A549 (cell line): ENCODE results near the gene ADCY10. TPM values are rescaled to one million over a fixed set of nuclear protein-coding genes. Genes with fewer than 3 reads are reported as not detected.

Experiments used
- ATAC-seq, 2 experiments: fragments of 200-7000 bp in 1 of 2; fragments of >200 bp in 1 of 2; cut with Nextera tagmentation in 1 of 2; cut with Tn5 transposase in 1 of 2; 3 replicates each; pipeline versions ENCODE4 v1.8.0 to v1.9.1; 2018 to 2020; ENCODE audit warnings: mild to moderate bottlenecking in 1 of 2, moderate library complexity in 1 of 2
- CTCF ChIA-PET: fragments of 300-600 bp; sonication (Branson Sonifier 250); formaldehyde crosslinking; extraction: SDS; loops from one replicate; lab custom pipeline; 2021; ENCODE audit warnings: antibody characterized with exemption, inconsistent platforms; lab: Yijun Ruan, JAX
- POLR2A ChIA-PET: fragments of 350-600 bp; formaldehyde crosslinking; extraction: SDS; loops from one replicate; lab custom pipeline; 2021; ENCODE audit warnings: antibody characterized with exemption, inconsistent platforms; lab: Yijun Ruan, JAX
- DNase-seq, 2 experiments: peaks; one replicate each; pipeline versions ENCODE4 v3.0.0 to v3.0.0-alpha.2; 2011 to 2016; ENCODE audit warnings: low read depth in 1 of 2, low spot score in 1 of 2
- FAIRE-seq: peaks from 2 replicates; lab custom pipeline; 2011; peaks lifted over from hg19 to GRCh38; lab: Jason Lieb, UNC
- H3K27ac ChIP-seq, 2 experiments: fragments of >200 bp; sonication (Bioruptor Twin); formaldehyde crosslinking; 3 replicates each; pipeline ENCODE4 v1.5.1; 2016 to 2017
- H3K4me1 ChIP-seq: fragments of >200 bp; sonication (Bioruptor Twin); formaldehyde crosslinking; 3 replicates; pipeline ENCODE4 v1.6.1; 2016
- H3K4me2 ChIP-seq: fragments of >200 bp; sonication (Bioruptor Twin); formaldehyde crosslinking; 3 replicates; pipeline ENCODE4 v1.6.1; 2016
- H3K4me3 ChIP-seq: fragments of >200 bp; sonication (Bioruptor Twin); formaldehyde crosslinking; 3 replicates; pipeline ENCODE4 v1.5.1; 2016
- H3K9me3 ChIP-seq: fragments of >200 bp; sonication (Bioruptor Twin); formaldehyde crosslinking; 3 replicates; pipeline ENCODE4 v1.6.1; 2016
- CEBPB ChIP-seq, 2 experiments: fragments of >200 bp in 1 of 2; sonication (Bioruptor Twin) in 1 of 2; formaldehyde crosslinking in 1 of 2; IDR thresholded peaks; 2 replicates each; pipeline ENCODE4 v1.6.1; 2012 to 2016
- EP300 ChIP-seq, 2 experiments: fragments of >200 bp; sonication (Bioruptor Twin); formaldehyde crosslinking; IDR thresholded peaks; 2 replicates in 1 of 2; 3 replicates in 1 of 2; pipeline ENCODE4 v1.6.1; 2016 to 2017
- ESRRA ChIP-seq: fragments of 150-350 bp; IDR thresholded peaks from 2 replicates; pipeline ENCODE4 v1.6.1; 2014; ENCODE audit warnings: mild to moderate bottlenecking, low read length, borderline replicate concordance
- MAFK ChIP-seq: fragments of 450-650 bp; IDR thresholded peaks from 2 replicates; pipeline ENCODE4 v1.6.1; 2014; ENCODE audit not compliant: partially characterized antibody
- RFX5 ChIP-seq: fragments of 450-650 bp; IDR thresholded peaks from 2 replicates; pipeline ENCODE4 v1.7.1; 2014; ENCODE audit warnings: antibody characterized with exemption, mild to moderate bottlenecking, moderate library complexity
- RNF2 ChIP-seq: fragments of 200-600 bp; sonication (generic); IDR thresholded peaks from 2 replicates; pipeline ENCODE4 v1.6.1; 2016; ENCODE audit warnings: low read depth, mild to moderate bottlenecking, antibody characterized with exemption, moderate library complexity, borderline replicate concordance
- USF2 ChIP-seq: fragments of 450-650 bp; IDR thresholded peaks from 2 replicates; pipeline ENCODE4 v1.6.1; 2014; ENCODE audit warnings: antibody characterized with exemption
- ZC3H11A ChIP-seq: fragments of 450-650 bp; IDR thresholded peaks from 2 replicates; pipeline ENCODE4 v1.6.1; 2014; ENCODE audit warnings: antibody characterized with exemption, mild to moderate bottlenecking
- WGBS: methylation state at CpG from one replicate; pipeline ENCODE4 v1.1.6; 2017; ENCODE audit errors: missing lambda C conversion rate; 5-methylcytosine and 5-hydroxymethylcytosine counted together
- polyA plus RNA-seq, 4 experiments: library from polyadenylated mRNA; depleted of rRNA in 3 of 4; stranded (reverse); fragments of >200 nt; fragmentation: RNase III in 1 of 4; extraction: RNeasy Plus Mini Kit Qiagen cat#74134 plus additional on column Dnase treatment in 1 of 4; gene quantifications; 2 replicates in 3 of 4; 3 replicates in 1 of 4; pipeline ENCODE4 v1.2.3, GENCODE V29; 2011 to 2017
- TF ChIP-seq, protein P1 (sequence below): fragments of 200-600 bp; sonication (generic); IDR thresholded peaks from 2 replicates; pipeline ENCODE4 v1.6.1; 2016; ENCODE audit warnings: antibody characterized with exemption, mild to moderate bottlenecking, moderate library complexity
- TF ChIP-seq, protein P2 (sequence below): fragments of 150-350 bp; IDR thresholded peaks from 2 replicates; pipeline ENCODE4 v1.6.1; 2014; ENCODE audit warnings: low read depth, mild to moderate bottlenecking, low read length
- TF ChIP-seq, protein P3 (sequence below): fragments of 250-450 bp; sonication (Bioruptor Pico); IDR thresholded peaks from 2 replicates; pipeline ENCODE4 v1.5.0; 2021; ENCODE audit warnings: mild to moderate bottlenecking, moderate library complexity, borderline replicate concordance

The ADCY10 gene
- polyA plus RNA-seq, 2 of the 4 experiments (the other 2 are of a cell fraction): 0.03 to 0.18 TPM

DNA sequence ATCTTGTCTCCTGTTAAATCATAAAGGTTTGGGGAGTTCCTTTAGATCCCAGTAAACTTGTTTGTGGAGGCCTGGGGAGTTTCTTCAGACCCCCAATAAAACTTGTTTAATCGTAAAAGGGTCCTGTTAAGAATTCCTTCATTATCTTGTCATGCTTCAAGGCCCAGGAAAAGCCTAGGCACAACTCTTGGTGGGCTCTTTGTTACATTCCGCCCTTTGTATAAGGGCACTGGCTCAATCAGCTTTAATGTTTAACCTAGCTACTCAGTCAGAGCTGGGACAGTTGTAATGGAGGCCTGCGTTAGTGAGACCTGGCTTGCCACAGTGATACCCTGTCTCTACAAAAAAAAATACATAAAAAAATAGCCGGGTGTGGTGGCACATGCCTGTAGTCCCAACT lies 115.0 kb downstream of the ADCY10 start:
- no peak overlapping the region for H3K27ac ChIP-seq
- ATAC-seq: no peak
- 90% methylated on average over 4 of the region's 4 CpGs for WGBS
- no peaks in the 10 kb centered on the region for H3K9me3 ChIP-seq
- H3K4me3 ChIP-seq: no peak overlapping the region
- DNase-seq: no peak
- FAIRE-seq: no peak
- peaks cover 36% of the 10 kb centered on the region for H3K4me1 ChIP-seq
- ChIA-PET CTCF (interaction anchor here (1.1 kb wide), 1 partner anchor 111 kb away, joined by 3 read pairs; no protein-coding TSS in a partner anchor), POLR2A (no interaction called here)
- H3K4me2 ChIP-seq: no peak overlapping the region
- no peak for TF ChIP-seq USF2
- TF ChIP-seq, protein P1, sequence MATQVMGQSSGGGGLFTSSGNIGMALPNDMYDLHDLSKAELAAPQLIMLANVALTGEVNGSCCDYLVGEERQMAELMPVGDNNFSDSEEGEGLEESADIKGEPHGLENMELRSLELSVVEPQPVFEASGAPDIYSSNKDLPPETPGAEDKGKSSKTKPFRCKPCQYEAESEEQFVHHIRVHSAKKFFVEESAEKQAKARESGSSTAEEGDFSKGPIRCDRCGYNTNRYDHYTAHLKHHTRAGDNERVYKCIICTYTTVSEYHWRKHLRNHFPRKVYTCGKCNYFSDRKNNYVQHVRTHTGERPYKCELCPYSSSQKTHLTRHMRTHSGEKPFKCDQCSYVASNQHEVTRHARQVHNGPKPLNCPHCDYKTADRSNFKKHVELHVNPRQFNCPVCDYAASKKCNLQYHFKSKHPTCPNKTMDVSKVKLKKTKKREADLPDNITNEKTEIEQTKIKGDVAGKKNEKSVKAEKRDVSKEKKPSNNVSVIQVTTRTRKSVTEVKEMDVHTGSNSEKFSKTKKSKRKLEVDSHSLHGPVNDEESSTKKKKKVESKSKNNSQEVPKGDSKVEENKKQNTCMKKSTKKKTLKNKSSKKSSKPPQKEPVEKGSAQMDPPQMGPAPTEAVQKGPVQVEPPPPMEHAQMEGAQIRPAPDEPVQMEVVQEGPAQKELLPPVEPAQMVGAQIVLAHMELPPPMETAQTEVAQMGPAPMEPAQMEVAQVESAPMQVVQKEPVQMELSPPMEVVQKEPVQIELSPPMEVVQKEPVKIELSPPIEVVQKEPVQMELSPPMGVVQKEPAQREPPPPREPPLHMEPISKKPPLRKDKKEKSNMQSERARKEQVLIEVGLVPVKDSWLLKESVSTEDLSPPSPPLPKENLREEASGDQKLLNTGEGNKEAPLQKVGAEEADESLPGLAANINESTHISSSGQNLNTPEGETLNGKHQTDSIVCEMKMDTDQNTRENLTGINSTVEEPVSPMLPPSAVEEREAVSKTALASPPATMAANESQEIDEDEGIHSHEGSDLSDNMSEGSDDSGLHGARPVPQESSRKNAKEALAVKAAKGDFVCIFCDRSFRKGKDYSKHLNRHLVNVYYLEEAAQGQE: no peak
- no peak for TF ChIP-seq ZC3H11A
- TF ChIP-seq RNF2: no peak
- TF ChIP-seq, protein P2, sequence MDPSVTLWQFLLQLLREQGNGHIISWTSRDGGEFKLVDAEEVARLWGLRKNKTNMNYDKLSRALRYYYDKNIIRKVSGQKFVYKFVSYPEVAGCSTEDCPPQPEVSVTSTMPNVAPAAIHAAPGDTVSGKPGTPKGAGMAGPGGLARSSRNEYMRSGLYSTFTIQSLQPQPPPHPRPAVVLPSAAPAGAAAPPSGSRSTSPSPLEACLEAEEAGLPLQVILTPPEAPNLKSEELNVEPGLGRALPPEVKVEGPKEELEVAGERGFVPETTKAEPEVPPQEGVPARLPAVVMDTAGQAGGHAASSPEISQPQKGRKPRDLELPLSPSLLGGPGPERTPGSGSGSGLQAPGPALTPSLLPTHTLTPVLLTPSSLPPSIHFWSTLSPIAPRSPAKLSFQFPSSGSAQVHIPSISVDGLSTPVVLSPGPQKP: no peak
- TF ChIP-seq RFX5: no peak

DNA sequence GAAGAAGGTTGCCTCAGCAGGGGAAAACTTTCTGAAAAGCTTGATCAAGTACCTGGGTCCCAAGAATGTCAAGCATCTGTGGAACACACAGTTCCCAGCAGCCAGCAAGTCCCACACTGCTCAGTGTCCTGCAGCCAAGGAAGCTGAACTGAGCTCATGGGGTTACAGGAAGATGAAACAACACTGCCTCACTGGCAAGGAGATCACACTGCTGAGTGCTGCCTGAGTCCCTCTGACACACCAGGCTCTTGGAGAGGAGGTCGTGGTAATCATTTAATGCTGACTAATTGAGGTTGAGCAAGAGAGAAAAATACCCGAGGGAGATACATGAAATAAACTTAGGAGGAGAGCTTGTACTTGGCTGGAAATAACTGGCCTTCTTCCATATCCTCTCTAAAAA lies 116.9 kb downstream of the ADCY10 start:
- peak; percentile 87 to 94 for ATAC-seq
- POLR2A ChIA-PET: interaction anchor here (1.0 kb wide), 1 partner anchor 23 kb away, joined by 4 read pairs; no protein-coding TSS in a partner anchor
- peak overlapping the region; percentile 56 for H3K4me2 ChIP-seq
- no peak for FAIRE-seq
- peak; percentile 27 for TF ChIP-seq MAFK
- TF ChIP-seq, protein P3, sequence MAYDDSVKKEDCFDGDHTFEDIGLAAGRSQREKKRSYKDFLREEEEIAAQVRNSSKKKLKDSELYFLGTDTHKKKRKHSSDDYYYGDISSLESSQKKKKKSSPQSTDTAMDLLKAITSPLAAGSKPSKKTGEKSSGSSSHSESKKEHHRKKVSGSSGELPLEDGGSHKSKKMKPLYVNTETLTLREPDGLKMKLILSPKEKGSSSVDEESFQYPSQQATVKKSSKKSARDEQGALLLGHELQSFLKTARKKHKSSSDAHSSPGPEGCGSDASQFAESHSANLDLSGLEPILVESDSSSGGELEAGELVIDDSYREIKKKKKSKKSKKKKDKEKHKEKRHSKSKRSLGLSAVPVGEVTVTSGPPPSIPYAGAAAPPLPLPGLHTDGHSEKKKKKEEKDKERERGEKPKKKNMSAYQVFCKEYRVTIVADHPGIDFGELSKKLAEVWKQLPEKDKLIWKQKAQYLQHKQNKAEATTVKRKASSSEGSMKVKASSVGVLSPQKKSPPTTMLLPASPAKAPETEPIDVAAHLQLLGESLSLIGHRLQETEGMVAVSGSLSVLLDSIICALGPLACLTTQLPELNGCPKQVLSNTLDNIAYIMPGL (CRISPR knock-in tag): no peak
- peak in 1 of 2 experiments; percentile 61; a peak in 2 of 4 replicates for TF ChIP-seq CEBPB (IDR thresholded peaks at IDR 0.05)
- TF ChIP-seq, all 56 proteins: peak for 2
- peaks cover 28% of the 10 kb centered on the region; the same call in 2 of the 3 replicates for H3K4me1 ChIP-seq
- whole genome bisulfite sequencing: 0% methylated on average over 2 of the region's 2 CpGs
- H3K9me3 ChIP-seq: no peaks in the 10 kb centered on the region
- no peak overlapping the region for H3K4me3 ChIP-seq
- DNase-seq: peak in 1 of 2 experiments; percentile 58
- H3K27ac ChIP-seq: peak overlapping the region; percentile 35 to 44
- CTCF ChIA-PET: interaction anchor here (0.6 kb wide), 1 partner anchor 230 kb away, joined by 3 read pairs; no protein-coding TSS in a partner anchor

DNA sequence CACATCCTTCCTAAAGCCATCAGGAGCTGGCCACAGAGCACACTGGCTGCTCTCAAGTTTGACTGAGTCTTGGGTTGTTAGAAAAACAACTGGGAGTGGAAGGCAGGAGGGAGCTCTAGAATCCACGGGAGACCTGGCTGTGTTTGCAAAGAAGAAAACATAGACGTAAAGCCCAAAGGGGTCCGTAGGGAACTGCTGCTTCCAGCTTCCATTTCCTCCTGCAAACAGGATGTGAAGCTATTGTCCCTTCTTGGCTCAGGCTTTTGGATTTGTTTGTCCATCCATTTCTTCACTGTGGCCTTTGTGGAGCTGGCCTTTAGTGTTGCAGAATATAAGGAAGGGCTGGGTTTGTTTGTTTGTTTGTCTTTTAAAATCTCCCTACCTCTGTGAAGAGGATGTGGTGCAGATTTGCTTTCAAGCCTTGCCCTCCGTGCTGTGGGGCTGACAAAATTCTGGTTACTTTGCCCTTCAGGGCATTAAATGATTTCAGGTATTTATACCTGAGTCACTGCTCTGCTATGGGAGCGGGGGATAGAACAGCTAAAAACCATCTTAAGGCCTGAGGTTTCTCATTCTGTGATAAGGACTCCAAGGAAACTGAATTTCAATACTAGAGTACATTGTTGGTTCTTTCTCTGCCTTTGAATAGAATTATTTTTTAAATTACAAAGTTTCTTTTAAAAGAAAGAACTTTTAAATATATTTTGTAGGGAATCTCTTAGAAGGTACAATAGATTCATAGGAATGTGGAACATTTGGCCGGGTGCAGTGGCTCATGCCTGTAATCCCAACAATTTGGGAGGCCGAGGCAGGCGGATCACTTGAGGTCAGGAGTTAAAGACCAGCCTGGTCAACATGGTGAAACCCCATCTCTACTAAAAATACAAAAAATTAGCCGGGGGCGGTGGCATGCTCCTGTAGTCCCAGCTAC lies 117.9 kb downstream of the ADCY10 start:
- H3K4me1 ChIP-seq: peaks cover 28% of the 10 kb centered on the region; the same call in 2 of the 3 replicates

More for the DNA sequence above, 117.9 kb downstream of the ADCY10 start:
- peak in 1 of 2 experiments; percentile 51 for DNase-seq
- Histone ChIP-seq H3K4me3 (no peak overlapping the region), H3K27ac (peak overlapping the region; percentile 35 to 44), H3K4me2 (peak overlapping the region; percentile 56), H3K9me3 (no peaks in the 10 kb centered on the region)
- ATAC-seq: peak in 1 of 2 experiments; percentile 50; a peak in 3 of 6 replicates
- no peak for FAIRE-seq
- ChIA-PET CTCF (interaction anchor here (0.9 kb wide), 1 partner anchor 287 kb away, joined by 3 read pairs; no protein-coding TSS in a partner anchor), POLR2A (interaction anchor here (0.7 to 1.0 kb wide), 2 partner anchors 24 to 74 kb away, joined by 4 to 9 read pairs; partner anchors contain the start of gene MPZL1)
- WGBS: 38% methylated on average over 8 of the region's 10 CpGs
- TF ChIP-seq EP300 (IDR thresholded peaks at IDR 0.05): peak in 1 of 2 experiments; percentile 52; a peak in 1 of 5 replicates
- TF ChIP-seq ESRRA: no peak
- TF ChIP-seq, all 56 proteins: peak for 1
